HepG2 (cell line): ENCODE measurements around the gene CNEP1R1. TPM values are rescaled to one million over a fixed set of nuclear protein-coding genes. Genes with fewer than 3 reads are reported as not detected.

ENCODE experiments used
- ATF2 ChIP-seq: sonication (generic); formaldehyde crosslinking; IDR thresholded peaks from 2 replicates; pipeline ENCODE4 v1.4.0; 2020; ENCODE audit warnings: missing genetic modification reagents
- BRD4 ChIP-seq: sonication (generic); formaldehyde crosslinking; IDR thresholded peaks from 2 replicates; pipeline ENCODE4 v1.4.0; 2020; ENCODE audit warnings: missing genetic modification reagents
- CC2D1A ChIP-seq: sonication (generic); formaldehyde crosslinking; IDR thresholded peaks from 2 replicates; pipeline ENCODE4 v1.8.1; 2023; ENCODE audit warnings: mild to moderate bottlenecking, missing genetic modification reagents
- FOXC1 ChIP-seq: sonication (generic); formaldehyde crosslinking; IDR thresholded peaks from 2 replicates; pipeline ENCODE4 v1.8.0; 2022; ENCODE audit warnings: mild to moderate bottlenecking, missing genetic modification reagents, borderline replicate concordance
- GATA4 ChIP-seq: sonication (generic); IDR thresholded peaks from 2 replicates; pipeline ENCODE4 v1.6.1; 2016; ENCODE audit warnings: antibody characterized with exemption, low read depth, borderline replicate concordance
- HNF1A ChIP-seq, 2 experiments: sonication (generic) in 1 of 2; formaldehyde crosslinking in 1 of 2; IDR thresholded peaks; 2 replicates each; pipeline versions ENCODE4 v1.4.0 to v1.6.1; 2016 to 2020; ENCODE audit warnings: borderline replicate concordance in 1 of 2, low read depth in 1 of 2, mild to moderate bottlenecking in 1 of 2, missing genetic modification reagents in 1 of 2
- MBD4 ChIP-seq: IDR thresholded peaks from 2 replicates; pipeline ENCODE4 v1.6.1; 2012; ENCODE audit warnings: low read length, inconsistent platforms, borderline replicate concordance
- NRL ChIP-seq: sonication (generic); formaldehyde crosslinking; IDR thresholded peaks from 2 replicates; pipeline ENCODE4 v1.5.0; 2020; ENCODE audit warnings: missing genetic modification reagents, mild to moderate bottlenecking, moderate library complexity, borderline replicate concordance
- SCMH1 ChIP-seq: sonication (generic); formaldehyde crosslinking; IDR thresholded peaks from 2 replicates; pipeline ENCODE4 v1.9.0; 2021; ENCODE audit warnings: missing genetic modification reagents, mild to moderate bottlenecking, borderline replicate concordance
- SOX13 ChIP-seq, 3 experiments: fragments of 450-650 bp in 1 of 3; sonication (generic) in 1 of 3; formaldehyde crosslinking in 1 of 3; IDR thresholded peaks in 2 of 3; conservative IDR thresholded peaks in 1 of 3; 2 replicates each; pipeline versions ENCODE4 v1.5.0 to v1.6.1; 2016 to 2020; ENCODE audit warnings: antibody characterized with exemption in 1 of 3, mild to moderate bottlenecking in 1 of 3, missing compliant biosample characterization in 1 of 3, missing genetic modification reagents in 1 of 3, moderate library complexity in 1 of 3
- THAP8 ChIP-seq: sonication (generic); formaldehyde crosslinking; IDR thresholded peaks from 2 replicates; pipeline ENCODE4 v1.5.1; 2020; ENCODE audit warnings: missing genetic modification reagents, mild to moderate bottlenecking, borderline replicate concordance
- TRIM22 ChIP-seq: fragments of 450-650 bp; IDR thresholded peaks from 2 replicates; pipeline ENCODE4 v1.6.1; 2017
- ZEB1 ChIP-seq: IDR thresholded peaks from 2 replicates; pipeline ENCODE4 v1.6.1; 2012; ENCODE audit warnings: mild to moderate bottlenecking, low read depth, inconsistent platforms; ENCODE audit not compliant: insufficient replicate concordance
- ZNF333 ChIP-seq: sonication (generic); formaldehyde crosslinking; IDR thresholded peaks from 2 replicates; pipeline ENCODE4 v1.4.0; 2020; ENCODE audit warnings: mild to moderate bottlenecking, missing genetic modification reagents, borderline replicate concordance
- ZNF777 ChIP-seq: sonication (generic); formaldehyde crosslinking; IDR thresholded peaks from 2 replicates; pipeline ENCODE4 v1.4.0; 2020; ENCODE audit warnings: missing genetic modification reagents
- polyA plus RNA-seq, 8 experiments: library from polyadenylated mRNA; depleted of rRNA in 3 of 8; stranded (reverse) in 7 of 8; unstranded in 1 of 8; fragments of >200 nt; fragmentation: Illumina TruSeq in 4 of 8; extraction: Trizol in 4 of 8; gene quantifications; 2 replicates each; pipeline versions ENCODE4 v1.2.1 to v1.2.3, GENCODE V29; 2011 to 2016; ENCODE audit warnings: low read depth in 4 of 8, missing spikeins in 1 of 8, mixed read lengths in 1 of 8; ENCODE audit not compliant: insufficient read depth in 1 of 8
- total RNA-seq, 5 experiments: library from RNA; depleted of rRNA; stranded (reverse); fragments of >200 nt; fragmentation: Illumina TruSeq; extraction: Trizol; gene quantifications; 2 replicates each; pipeline ENCODE4 v1.2.3, GENCODE V29; 2016; ENCODE audit warnings: low read depth in 1 of 5

The CNEP1R1 gene
- total and polyA plus RNA-seq, 2 of the 13 experiments (the other 11 are each of a cell fraction or from before 2014, with no cell fraction given), result 23.6 to 26.8 TPM

- peak; percentile 66; the same call in 1 of the 2 replicates for TF ChIP-seq SOX13 (IDR thresholded peaks at IDR 0.05)
- peak in 1 of 2 experiments; percentile 95; a peak in 2 of 4 replicates for TF ChIP-seq SOX13 (CRISPR knock-in tag; conservative IDR thresholded peaks at IDR 0.05 in 1 of 2, IDR thresholded peaks at IDR 0.05 in 1 of 2)
- TF ChIP-seq MBD4, result peak; percentile 79; the same call in 1 of the 2 replicates
- TF ChIP-seq SCMH1, result no peak
- TF ChIP-seq ZNF333 (CRISPR knock-in tag), result no peak
- no peak for TF ChIP-seq THAP8 (CRISPR knock-in tag)
- TF ChIP-seq ZEB1, result peak; percentile 62
- 0 out of 2 replicates have a peak, but pooled peaks have one; percentile 27 for TF ChIP-seq ZNF777 (CRISPR knock-in tag)
- no peak for TF ChIP-seq BRD4
- peak; percentile 85 for TF ChIP-seq ATF2 (CRISPR knock-in tag)
- TF ChIP-seq HNF1A (IDR thresholded peaks at IDR 0.05; ENCODE audit: low read depth), result peak; percentile 62
- peak; percentile 55; the same call in 1 of the 2 replicates for TF ChIP-seq HNF1A (CRISPR knock-in tag; IDR thresholded peaks at IDR 0.05; ENCODE audit: borderline replicate concordance)
- no peak for TF ChIP-seq TRIM22
- no peak for TF ChIP-seq NRL
- peak; percentile 92 for TF ChIP-seq GATA4
- TF ChIP-seq FOXC1 (CRISPR knock-in tag), result no peak
- TF ChIP-seq CC2D1A (CRISPR knock-in tag), result no peak
Observed at GRCh38 chr16:50035468-50035992, 10.5 kb downstream of the CNEP1R1 start (continued).
